Tibial nerve (tissue), 4 donors: ENCODE results near the gene INTS12.

Experiments used
- EP300 ChIP-seq, 2 donors: sonication (generic); formaldehyde crosslinking; IDR thresholded peaks; one replicate each; pipeline ENCODE4 v1.6.1; 2017; ENCODE audit warnings: antibody characterized with exemption in 2 of 2, mild to moderate bottlenecking in 1 of 2
- TF ChIP-seq, protein P1 (sequence below), 5 experiments: fragments of 200-600 bp in 3 of 5; fragments of 450-650 bp in 2 of 5; sonication (generic) in 3 of 5; IDR thresholded peaks; one replicate each; pipeline ENCODE4 v1.5.1; 2016 to 2019; ENCODE audit warnings: antibody characterized with exemption in 5 of 5, mild to moderate bottlenecking in 3 of 5, moderate library complexity in 2 of 5

GRCh38 chr4:105710678-105711077 lies 2.2 kb upstream of the INTS12 start:
- TF ChIP-seq, protein P1, sequence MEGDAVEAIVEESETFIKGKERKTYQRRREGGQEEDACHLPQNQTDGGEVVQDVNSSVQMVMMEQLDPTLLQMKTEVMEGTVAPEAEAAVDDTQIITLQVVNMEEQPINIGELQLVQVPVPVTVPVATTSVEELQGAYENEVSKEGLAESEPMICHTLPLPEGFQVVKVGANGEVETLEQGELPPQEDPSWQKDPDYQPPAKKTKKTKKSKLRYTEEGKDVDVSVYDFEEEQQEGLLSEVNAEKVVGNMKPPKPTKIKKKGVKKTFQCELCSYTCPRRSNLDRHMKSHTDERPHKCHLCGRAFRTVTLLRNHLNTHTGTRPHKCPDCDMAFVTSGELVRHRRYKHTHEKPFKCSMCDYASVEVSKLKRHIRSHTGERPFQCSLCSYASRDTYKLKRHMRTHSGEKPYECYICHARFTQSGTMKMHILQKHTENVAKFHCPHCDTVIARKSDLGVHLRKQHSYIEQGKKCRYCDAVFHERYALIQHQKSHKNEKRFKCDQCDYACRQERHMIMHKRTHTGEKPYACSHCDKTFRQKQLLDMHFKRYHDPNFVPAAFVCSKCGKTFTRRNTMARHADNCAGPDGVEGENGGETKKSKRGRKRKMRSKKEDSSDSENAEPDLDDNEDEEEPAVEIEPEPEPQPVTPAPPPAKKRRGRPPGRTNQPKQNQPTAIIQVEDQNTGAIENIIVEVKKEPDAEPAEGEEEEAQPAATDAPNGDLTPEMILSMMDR (IDR thresholded peaks at IDR 0.05): no peak
- TF ChIP-seq EP300 (IDR thresholded peaks at IDR 0.05): no peak
